Endothelial cell of umbilical vein (primary cell): ENCODE results near the gene RPS6KA6. TPM values are rescaled to one million over a fixed set of nuclear protein-coding genes. Genes with fewer than 3 reads are reported as not detected.

Experiments used
- BruUV-seq: library from RNA; stranded (reverse); fragments of 400-500 nt; replicated peaks from 2 replicates; lab custom pipeline; 2021; lab: Mats Ljungman, UMichigan
- CTCF ChIA-PET: fragments of 300-600, 350-600 bp; sonication (Branson Sonifier 250); formaldehyde crosslinking; loops from one replicate; lab custom pipeline; 2021; ENCODE audit warnings: antibody characterized with exemption, inconsistent platforms; lab: Charles Lee
- POLR2A ChIA-PET: fragments of 300-600, 350-600 bp; sonication (Branson Sonifier 250); formaldehyde crosslinking; loops from one replicate; lab custom pipeline; 2021; ENCODE audit warnings: antibody characterized with exemption, inconsistent platforms; lab: Charles Lee
- DNase-seq: peaks from one replicate; pipeline ENCODE4 v3.0.0-alpha.2; 2011; ENCODE audit warnings: low read depth, low spot score
- FAIRE-seq: peaks from 2 replicates; lab custom pipeline; 2011; peaks lifted over from hg19 to GRCh38; lab: Jason Lieb, UNC
- H2AFZ ChIP-seq: 2 replicates; pipeline ENCODE4 v1.6.0; 2012; ENCODE audit warnings: low read depth, low read length, control low read depth, inconsistent platforms
- H3K27ac ChIP-seq: 2 replicates; pipeline ENCODE4 v1.5.1; 2011; ENCODE audit warnings: low read depth, mild to moderate bottlenecking, control low read depth, low read length, moderate library complexity; ENCODE audit not compliant: insufficient read depth
- H3K27me3 ChIP-seq, 2 experiments: 2 replicates each; pipeline versions ENCODE4 v1.6.0 to v1.6.1; 2011; ENCODE audit warnings: low read length in 2 of 2, mixed read lengths in 1 of 2; ENCODE audit not compliant: control insufficient read depth in 2 of 2, insufficient read depth in 2 of 2
- H3K36me3 ChIP-seq, 2 experiments: 2 replicates in 1 of 2; 3 replicates in 1 of 2; pipeline ENCODE4 v1.5.1; 2011; ENCODE audit warnings: low read length in 2 of 2, mild to moderate bottlenecking in 1 of 2, moderate library complexity in 1 of 2; ENCODE audit not compliant: control insufficient read depth in 2 of 2, insufficient read depth in 2 of 2; ENCODE audit errors: extremely low read depth in 1 of 2
- H3K4me1 ChIP-seq: 3 replicates; pipeline ENCODE4 v1.5.1; 2011; ENCODE audit warnings: mild to moderate bottlenecking, low read length; ENCODE audit not compliant: control insufficient read depth, insufficient read depth; ENCODE audit errors: extremely low read depth
- H3K4me2 ChIP-seq: 2 replicates; pipeline ENCODE4 v1.6.1; 2011; ENCODE audit warnings: low read length, control low read depth, mixed read lengths; ENCODE audit not compliant: insufficient read depth
- H3K4me3 ChIP-seq, 3 experiments: fragments of 200-600 bp in 1 of 3; sonication (generic), shearing (Covaris generic) in 1 of 3; replicated peaks in 1 of 3; 2 replicates each; pipeline ENCODE4 v1.5.1; 2011 to 2016; ENCODE audit warnings: control low read depth in 3 of 3, low read length in 3 of 3, mild to moderate bottlenecking in 2 of 3, inconsistent platforms in 1 of 3, low read depth in 1 of 3, moderate library complexity in 1 of 3; ENCODE audit not compliant: insufficient read depth in 1 of 3
- H3K79me2 ChIP-seq: 2 replicates; pipeline ENCODE4 v1.6.0; 2012; ENCODE audit warnings: low read length, inconsistent platforms; ENCODE audit not compliant: control insufficient read depth, insufficient read depth
- H3K9ac ChIP-seq: replicated peaks from 2 replicates; pipeline ENCODE3; 2011; ENCODE audit warnings: low read length, control low read depth; ENCODE audit not compliant: insufficient read depth; ENCODE audit errors: extremely low read depth
- H3K9me1 ChIP-seq: replicated peaks from 3 replicates; pipeline ENCODE4 v1.6.0; 2011; ENCODE audit warnings: mild to moderate bottlenecking, low read length; ENCODE audit not compliant: control insufficient read depth, insufficient read depth; ENCODE audit errors: extremely low read depth
- H3K9me3 ChIP-seq: replicated peaks from 2 replicates; pipeline ENCODE4 v1.5.1; 2012; ENCODE audit warnings: low read length, inconsistent platforms; ENCODE audit not compliant: control insufficient read depth, insufficient read depth
- H4K20me1 ChIP-seq: replicated peaks from 2 replicates; pipeline ENCODE3; 2011; ENCODE audit warnings: mild to moderate bottlenecking, low read length; ENCODE audit not compliant: control insufficient read depth, insufficient read depth; ENCODE audit errors: extremely low read depth
- FOS ChIP-seq: IDR thresholded peaks from 2 replicates; pipeline ENCODE4 v1.6.1; 2011; ENCODE audit warnings: mild to moderate bottlenecking, low read length, moderate library complexity, borderline replicate concordance; ENCODE audit not compliant: insufficient read depth
- GATA2 ChIP-seq: IDR thresholded peaks from 2 replicates; pipeline ENCODE4 v1.7.0; 2011; ENCODE audit warnings: low read depth, mild to moderate bottlenecking, moderate library complexity, mixed read lengths, low read length; ENCODE audit not compliant: insufficient read length, insufficient read depth
- JUN ChIP-seq: IDR thresholded peaks from 2 replicates; pipeline ENCODE4 v1.6.1; 2011; ENCODE audit warnings: borderline replicate concordance, low read depth; ENCODE audit not compliant: insufficient read length, insufficient read depth
- MAX ChIP-seq: IDR thresholded peaks from 2 replicates; pipeline ENCODE4 v1.6.1; 2011; ENCODE audit not compliant: insufficient read depth, insufficient read length
- POLR2A ChIP-seq: IDR thresholded peaks from 2 replicates; pipeline ENCODE4 v1.6.1; 2012; ENCODE audit warnings: low read depth, mild to moderate bottlenecking, control low read depth, low read length
- dilution Hi-C: fragments of 300-500 bp; cut with MboI; formaldehyde crosslinking; loops from one replicate; pipeline ENCODE4 v1.15.0; 2019; ENCODE audit warnings: low sequenced_read_pairs; ENCODE audit not compliant: extremely low pct_ligation_motif_present
- intact Hi-C: fragments of 100-400 bp; cut with micrococcal nuclease; formaldehyde crosslinking; loops from one replicate; pipeline ENCODE4 v1.10.0; 2022
- polyA plus RNA-seq, 4 experiments: library from polyadenylated mRNA; depleted of rRNA in 3 of 4; stranded (reverse) in 3 of 4; unstranded in 1 of 4; fragments of >200 nt; gene quantifications; 2 replicates each; pipeline versions ENCODE4 v1.2.1 to v1.2.3, GENCODE V29; 2011 to 2012; ENCODE audit warnings: missing spikeins in 1 of 4
- total RNA-seq: library from RNA; stranded (reverse); gene quantifications from 2 replicates; pipeline ENCODE4 v1.2.3, GENCODE V29; 2021
- TF ChIP-seq, protein P1 (sequence below), 2 donors: IDR thresholded peaks; 1 replicate in 1 of 2; 2 replicates in 1 of 2; pipeline ENCODE4 v1.5.1; 2011; ENCODE audit warnings: low read length in 2 of 2, mild to moderate bottlenecking in 2 of 2, moderate library complexity in 2 of 2, control low read depth in 1 of 2, inconsistent platforms in 1 of 2, low read depth in 1 of 2; ENCODE audit not compliant: insufficient read depth in 1 of 2; ENCODE audit errors: extremely low read depth in 1 of 2

RPS6KA6 gene
- total and polyA plus RNA-seq, 2 donors (not counting 3 experiments of a cell fraction or from before 2014, with no cell fraction given): 0.23 to 0.69 TPM

DNA sequence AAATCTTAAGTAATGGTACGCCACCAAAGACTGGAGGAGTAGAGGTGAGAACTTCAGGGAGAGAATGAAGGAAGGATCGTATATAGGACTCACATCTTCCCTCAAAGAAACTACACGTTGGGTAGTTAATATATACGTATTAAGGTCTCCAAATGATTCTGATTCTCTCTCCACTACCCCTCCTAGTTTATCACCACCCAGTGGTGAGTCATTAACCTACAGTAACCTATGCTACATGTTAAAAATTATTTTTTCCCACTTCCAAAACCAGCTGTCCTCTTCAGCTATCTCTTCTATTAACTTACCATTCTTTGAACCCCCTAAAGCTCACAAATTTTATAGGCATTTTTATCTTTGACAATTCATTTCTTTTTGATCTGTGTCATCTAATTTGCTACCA is 69.7 kb downstream of the RPS6KA6 start:
- CTCF ChIA-PET: no interaction called here

GRCh38 chrX:84108584-84108983 is 79.4 kb downstream of the RPS6KA6 start:
- Histone ChIP-seq H4K20me1 (no peaks in the 10 kb centered on the region), H3K27me3 (no peaks in the 10 kb centered on the region), H2AFZ (no peak overlapping the region), H3K79me2 (no peaks in the 10 kb centered on the region), H3K36me3 (no peaks in the 10 kb centered on the region), H3K4me2 (no peak overlapping the region), H3K9me1 (no peaks in the 10 kb centered on the region), H3K4me1 (no peaks in the 10 kb centered on the region), H3K9me3 (no peaks in the 10 kb centered on the region), H3K9ac (no peak overlapping the region), H3K27ac (no peak overlapping the region), H3K4me3 (no peak overlapping the region)
- FAIRE-seq (no peak), DNase-seq (no peak)
- TF ChIP-seq POLR2A: no peak
- TF ChIP-seq MAX: no peak
- ChIA-PET CTCF (no interaction called here), POLR2A (no interaction called here)
- intact Hi-C loops (no loop called here), dilution Hi-C loops (no loop called here)
- BruUV-seq: no TSS peak

More for the DNA sequence above, 69.7 kb downstream of the RPS6KA6 start:
- Histone ChIP-seq H3K4me2 (no peak overlapping the region), H3K4me1 (no peaks in the 10 kb centered on the region), H3K9ac (no peak overlapping the region), H3K27ac (no peak overlapping the region), H3K79me2 (no peaks in the 10 kb centered on the region), H2AFZ (no peak overlapping the region), H3K36me3 (no peaks in the 10 kb centered on the region), H3K4me3 (no peak overlapping the region), H3K9me3 (no peaks in the 10 kb centered on the region), H3K27me3 (no peaks in the 10 kb centered on the region), H4K20me1 (no peaks in the 10 kb centered on the region), H3K9me1 (no peaks in the 10 kb centered on the region)
- POLR2A ChIA-PET: no interaction called here
- TF ChIP-seq POLR2A (no peak), GATA2 (no peak), JUN (no peak), FOS (no peak)
- TF ChIP-seq, protein P1, sequence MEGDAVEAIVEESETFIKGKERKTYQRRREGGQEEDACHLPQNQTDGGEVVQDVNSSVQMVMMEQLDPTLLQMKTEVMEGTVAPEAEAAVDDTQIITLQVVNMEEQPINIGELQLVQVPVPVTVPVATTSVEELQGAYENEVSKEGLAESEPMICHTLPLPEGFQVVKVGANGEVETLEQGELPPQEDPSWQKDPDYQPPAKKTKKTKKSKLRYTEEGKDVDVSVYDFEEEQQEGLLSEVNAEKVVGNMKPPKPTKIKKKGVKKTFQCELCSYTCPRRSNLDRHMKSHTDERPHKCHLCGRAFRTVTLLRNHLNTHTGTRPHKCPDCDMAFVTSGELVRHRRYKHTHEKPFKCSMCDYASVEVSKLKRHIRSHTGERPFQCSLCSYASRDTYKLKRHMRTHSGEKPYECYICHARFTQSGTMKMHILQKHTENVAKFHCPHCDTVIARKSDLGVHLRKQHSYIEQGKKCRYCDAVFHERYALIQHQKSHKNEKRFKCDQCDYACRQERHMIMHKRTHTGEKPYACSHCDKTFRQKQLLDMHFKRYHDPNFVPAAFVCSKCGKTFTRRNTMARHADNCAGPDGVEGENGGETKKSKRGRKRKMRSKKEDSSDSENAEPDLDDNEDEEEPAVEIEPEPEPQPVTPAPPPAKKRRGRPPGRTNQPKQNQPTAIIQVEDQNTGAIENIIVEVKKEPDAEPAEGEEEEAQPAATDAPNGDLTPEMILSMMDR (IDR thresholded peaks at IDR 0.05; ENCODE audit: extremely low read depth in 1 of 2, insufficient read depth in 1 of 2, low read depth in 1 of 2, low read length in 2 of 2): no peak
- intact Hi-C loops: no loop called here
- BruUV-seq: no TSS peak
- dilution Hi-C loops: no loop called here
- DNase-seq (no peak), FAIRE-seq (no peak)
